TTC549 (cell line): ENCODE results near the gene GRK3.
"Not testable (repeated sequence)": the region's sequence is repeated elsewhere in the genome, so short reads cannot be mapped to it uniquely, and the experiment has no call there.

Experiments
- FAIRE-seq: peaks from 2 replicates; lab custom pipeline; 2012; peaks lifted over from hg19 to GRCh38; lab: Jason Lieb, UNC

The GRK3 gene

GRCh38 chr22:25552405-25552804 is 12.1 kb upstream of the GRK3 start:
- FAIRE-seq = not testable (repeated sequence)

- no peak for FAIRE-seq
These were observed 11.3 kb upstream of the GRK3 start for GRCh38 chr22:25553131-25553530.

GRCh38 chr22:25554238-25554671 is 10.2 kb upstream of the GRK3 start:
- no peak for FAIRE-seq

GRCh38 chr22:25554689-25555088 is 9.8 kb upstream of the GRK3 start:
- no peak for FAIRE-seq

GRCh38 chr22:25555586-25555985 is 8.9 kb upstream of the GRK3 start:
- FAIRE-seq = no peak

DNA sequence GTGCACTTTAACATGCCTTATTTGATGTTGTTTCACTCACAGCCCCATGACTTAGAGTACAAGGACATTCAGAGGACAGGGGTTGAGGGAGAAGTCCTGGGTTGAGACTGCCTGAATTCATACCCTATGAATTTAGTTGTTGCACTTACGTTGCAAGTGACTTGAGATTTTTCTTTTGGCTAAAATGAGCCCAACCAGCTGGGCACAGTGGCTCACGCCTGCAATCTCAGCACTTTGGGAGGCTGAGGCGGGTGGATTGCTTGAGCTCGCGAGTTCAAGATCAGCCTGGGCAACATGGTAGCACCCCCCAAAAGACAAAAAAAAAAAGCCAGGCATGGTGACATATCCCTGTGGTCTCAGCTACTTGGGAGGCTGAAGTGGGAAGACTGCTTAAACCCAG is 7.3 kb upstream of the GRK3 start:
- FAIRE-seq = no peak

DNA sequence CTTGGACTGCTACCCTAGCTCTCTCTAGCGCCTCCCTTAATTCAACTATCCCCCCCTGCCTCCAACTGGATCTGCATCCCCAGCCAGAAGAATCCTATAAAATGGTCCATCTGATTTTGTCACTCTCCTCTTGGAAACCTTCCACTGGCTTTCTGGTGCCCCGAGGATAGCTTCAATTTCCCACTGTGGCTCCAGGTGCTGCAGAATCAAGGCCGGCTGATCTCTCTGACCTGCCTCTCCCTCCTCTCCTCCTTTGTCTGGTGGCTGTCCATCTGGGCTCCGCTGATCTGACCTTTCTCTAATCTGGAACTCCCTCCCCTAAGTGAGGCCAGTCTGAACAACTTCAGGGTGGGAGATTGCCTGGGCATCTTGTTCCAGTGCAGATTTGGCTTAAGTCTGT is 6.1 kb upstream of the GRK3 start:
- no peak for FAIRE-seq

- not testable (repeated sequence) for FAIRE-seq
These were observed 4.6 kb upstream of the GRK3 start for GRCh38 chr22:25559910-25560309.

GRCh38 chr22:25561182-25561581 is 3.3 kb upstream of the GRK3 start:
- not testable (repeated sequence) for FAIRE-seq

DNA sequence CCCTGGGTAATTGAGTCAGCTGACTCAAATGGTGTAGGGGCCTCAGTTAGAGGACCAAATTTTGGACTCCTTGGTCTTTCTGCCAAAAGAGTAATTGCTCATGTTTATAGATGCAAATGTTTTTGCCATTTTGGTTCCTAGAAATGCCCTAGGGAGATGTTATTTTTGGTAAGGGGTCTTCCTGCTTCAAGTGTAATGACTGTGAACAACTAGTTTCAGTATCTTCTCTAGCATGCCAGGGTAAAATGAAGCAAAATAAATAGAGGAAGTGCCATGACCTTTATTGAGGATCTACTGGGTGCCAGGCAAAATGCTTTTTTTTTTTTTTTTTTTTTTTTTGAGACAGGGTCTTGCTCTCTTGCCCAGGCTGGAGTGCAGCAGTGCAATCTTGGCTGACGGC is 2.5 kb upstream of the GRK3 start:
- FAIRE-seq = not testable (repeated sequence)

DNA sequence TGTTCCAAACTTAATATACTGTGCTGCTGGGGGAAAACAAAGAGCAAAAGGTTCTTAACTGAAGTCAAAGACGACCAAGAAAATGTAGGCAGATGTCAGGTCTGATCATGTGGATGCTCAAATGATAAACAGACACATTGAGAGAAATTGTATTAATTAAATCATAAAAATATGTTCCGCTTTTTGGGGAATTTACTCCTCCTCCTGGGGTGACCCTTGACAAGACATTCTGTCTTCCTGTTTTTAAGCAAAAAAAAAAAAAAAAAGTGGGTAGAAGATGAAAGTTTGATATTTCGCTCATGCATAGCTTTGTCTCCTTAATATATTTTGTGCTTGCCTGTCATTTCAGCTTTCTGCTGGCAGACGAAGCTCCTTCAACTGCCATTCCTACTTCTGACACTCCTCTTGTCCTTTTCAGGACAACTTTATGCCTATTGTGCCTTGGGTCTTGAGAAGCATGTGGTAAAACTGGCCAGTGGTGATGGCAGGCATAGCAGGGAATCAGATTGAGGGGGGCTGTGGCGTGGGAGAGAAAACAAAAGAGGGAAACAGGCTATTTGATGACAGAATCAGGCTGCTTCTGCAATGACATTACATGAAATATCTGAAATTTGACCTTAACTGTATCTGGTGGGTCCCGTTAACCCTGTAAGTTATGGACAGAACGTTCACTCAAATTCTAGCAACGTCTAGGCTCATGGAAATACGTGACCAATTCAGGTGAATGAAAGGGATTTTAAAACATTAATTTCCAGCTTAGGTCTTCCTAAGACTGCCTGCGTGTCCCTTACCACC is 1.3 kb upstream of the GRK3 start:
- FAIRE-seq = not testable (repeated sequence)

GRCh38 chr22:25563761-25564319 is 635 bp upstream of the GRK3 start:
- FAIRE-seq = no peak

- FAIRE-seq = no peak
These were observed 653 bp downstream of the GRK3 start for GRCh38 chr22:25564979-25565677.

DNA sequence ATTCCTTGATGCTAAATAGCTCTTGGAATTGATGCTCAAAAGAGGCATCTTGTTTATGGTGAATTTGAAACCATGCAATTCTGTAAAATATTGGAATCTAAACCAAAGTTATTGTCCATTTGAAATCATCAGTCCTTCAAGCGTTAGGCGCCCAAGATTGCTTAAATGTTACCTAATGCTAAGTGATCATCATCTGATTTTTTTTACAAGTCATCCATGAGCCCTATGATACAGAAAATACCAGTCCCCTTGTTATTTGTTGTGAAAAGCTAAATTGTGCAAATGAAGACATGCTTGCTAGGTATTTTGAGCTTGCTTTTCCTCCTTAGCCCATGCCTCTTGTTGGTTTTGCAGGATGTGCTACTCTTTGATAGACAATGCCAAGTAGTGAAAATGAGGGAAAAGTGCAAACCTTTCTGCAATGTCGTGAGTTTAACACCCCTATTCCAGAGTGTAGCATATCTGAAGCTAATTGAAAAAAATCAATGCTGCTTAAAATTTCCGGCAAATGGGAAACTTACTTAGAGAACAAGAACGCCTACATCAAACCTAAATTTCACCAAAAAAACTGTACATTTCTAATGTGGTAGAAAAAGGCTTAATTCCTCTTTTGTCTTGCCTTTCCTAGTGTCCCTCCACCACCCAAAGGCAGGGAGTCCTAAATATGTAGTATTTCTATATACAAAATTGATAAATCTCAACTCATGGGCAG is 1.9 kb downstream of the GRK3 start:
- no peak for FAIRE-seq

DNA sequence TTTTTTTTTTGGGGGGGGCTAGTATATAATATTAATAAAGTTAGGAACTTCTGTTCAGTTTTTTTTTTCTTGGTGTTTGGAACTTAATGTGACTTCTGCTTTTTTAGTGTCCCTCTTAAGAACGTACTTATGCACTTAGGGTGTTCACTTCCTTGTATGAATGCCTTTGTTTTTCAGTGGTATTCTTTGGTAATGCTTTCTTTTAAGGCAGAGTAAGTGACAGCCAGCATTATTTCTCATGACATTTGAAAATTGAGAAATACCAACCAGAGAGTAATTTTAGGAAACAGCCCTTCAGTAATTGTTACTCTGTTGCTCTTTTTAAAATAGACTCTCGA is 2.4 kb downstream of the GRK3 start:
- FAIRE-seq = no peak

DNA sequence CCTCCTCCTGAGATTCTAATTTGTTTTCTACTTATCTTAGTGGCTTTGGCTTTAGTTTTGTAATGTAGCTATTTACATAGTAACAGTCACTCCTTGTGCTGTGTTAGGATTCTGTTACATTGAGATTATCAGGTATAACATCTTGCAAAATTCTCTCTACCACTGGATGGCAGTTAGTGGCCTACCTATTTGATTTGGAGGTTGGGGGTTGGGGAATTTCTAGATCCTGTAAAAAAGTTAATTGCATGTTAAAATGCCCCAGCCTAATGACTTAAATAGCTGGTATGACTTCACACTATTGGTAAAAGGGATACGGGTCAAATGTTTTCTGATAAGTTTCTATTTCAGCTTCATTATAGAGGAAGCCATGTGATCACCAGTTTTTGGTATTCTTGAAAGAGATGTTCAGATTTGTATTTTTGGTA is 2.8 kb downstream of the GRK3 start:
- no peak for FAIRE-seq

DNA sequence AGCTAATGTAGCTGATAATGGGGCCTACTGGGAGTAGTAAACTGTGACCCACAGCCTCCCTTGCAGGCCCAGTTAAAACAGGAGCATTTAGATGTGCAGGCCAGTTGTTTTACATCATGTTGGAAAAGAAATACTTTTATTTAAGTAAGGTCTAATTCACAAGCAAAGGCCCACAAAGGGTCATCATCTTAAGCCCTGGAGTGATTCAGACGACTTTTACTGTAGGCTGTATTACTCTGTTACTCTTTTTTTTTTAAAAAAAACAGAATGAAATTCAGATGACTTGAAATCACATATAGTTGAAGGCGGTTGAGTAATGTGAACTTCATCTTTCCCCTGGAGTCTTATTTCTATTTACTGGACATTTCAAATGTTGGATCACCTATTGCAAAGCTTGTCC is 3.6 kb downstream of the GRK3 start:
- not testable (repeated sequence) for FAIRE-seq

GRCh38 chr22:25569361-25569760 is 4.9 kb downstream of the GRK3 start:
- FAIRE-seq = no peak

DNA sequence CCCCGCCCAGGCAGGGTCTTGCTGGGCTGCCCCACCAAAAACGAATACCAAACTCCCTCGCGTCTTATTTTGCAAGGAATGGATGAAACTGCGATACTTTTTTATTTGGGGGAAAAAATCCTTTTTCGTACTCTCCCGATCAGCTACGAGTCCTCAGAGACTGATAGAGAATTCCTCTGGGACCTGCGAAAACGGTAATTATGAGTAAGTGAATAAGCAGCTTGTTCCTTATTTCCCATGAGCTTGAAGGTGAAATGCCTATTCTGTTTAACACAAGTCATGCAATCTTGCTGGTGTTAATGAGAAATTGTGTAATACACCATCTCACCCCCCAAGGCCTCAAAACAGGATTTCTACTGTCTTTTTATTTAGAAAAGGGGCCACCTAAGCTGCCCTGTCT is 5.5 kb downstream of the GRK3 start:
- FAIRE-seq = no peak

GRCh38 chr22:25570486-25570885 is 6.0 kb downstream of the GRK3 start:
- no peak for FAIRE-seq

DNA sequence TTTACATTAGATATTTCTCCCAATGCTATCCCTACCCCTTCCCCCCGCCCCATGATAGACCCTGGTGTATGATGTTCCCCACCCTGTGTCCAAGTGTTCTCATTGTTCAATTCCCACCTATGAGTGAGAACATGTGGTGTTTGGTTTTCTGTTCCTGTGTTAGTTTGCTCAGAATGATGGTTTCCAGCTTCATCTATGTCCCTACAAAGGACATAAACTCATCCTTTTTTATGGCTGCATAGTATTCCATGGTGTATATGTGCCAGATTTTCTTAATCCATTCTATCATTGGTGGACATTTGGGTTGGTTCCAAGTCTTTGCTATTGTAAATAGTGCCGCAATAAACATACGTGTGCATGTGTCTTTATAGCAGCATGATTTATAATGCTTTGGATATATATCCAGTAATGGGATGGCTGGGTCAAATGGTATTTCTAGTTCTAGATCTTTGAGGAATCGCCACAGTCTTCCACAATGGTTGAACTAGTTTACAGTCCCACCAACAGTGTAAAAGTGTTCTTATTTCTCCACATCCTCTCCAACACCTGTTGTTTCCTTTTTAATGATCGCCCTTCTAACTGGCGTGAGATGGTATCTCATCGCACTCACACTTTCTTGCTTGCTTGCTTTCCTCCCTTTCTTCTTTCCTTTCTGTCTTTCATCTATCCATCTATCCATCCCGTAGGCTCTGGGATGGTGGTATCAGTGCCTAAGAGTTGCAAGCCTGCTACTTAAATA is 7.7 kb downstream of the GRK3 start:
- not testable (repeated sequence) for FAIRE-seq

DNA sequence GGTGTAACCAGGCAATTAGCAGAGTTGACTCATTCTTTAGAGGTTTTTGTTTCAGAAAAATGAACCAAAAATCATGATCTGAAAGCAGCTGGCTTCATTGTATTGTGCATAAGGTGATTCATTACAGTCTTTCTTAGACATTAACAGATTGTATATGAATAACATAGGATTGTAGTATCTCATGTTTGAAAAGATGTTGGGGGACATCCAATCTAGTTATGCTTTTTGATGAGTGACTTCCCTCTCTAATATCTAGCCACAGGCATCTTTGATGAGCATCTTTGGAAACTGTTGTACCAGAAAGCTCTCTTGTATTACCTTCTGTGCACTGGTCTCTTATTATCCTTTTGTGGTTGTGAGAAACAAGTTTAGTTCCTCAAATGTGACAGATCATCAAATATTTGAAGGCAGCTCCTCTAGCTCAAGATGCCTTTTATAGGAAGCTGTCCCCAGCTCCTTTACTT is 8.3 kb downstream of the GRK3 start:
- no peak for FAIRE-seq
